Caki2 (cell line): ENCODE measurements around the gene MARCHF9. TPM values are rescaled to one million over a fixed set of nuclear protein-coding genes. Genes with fewer than 3 reads are reported as not detected.

Experiments used
- DNase-seq: peaks from one replicate; pipeline ENCODE4 v3.0.0-alpha.2; 2015; ENCODE audit warnings: low read depth
- in situ Hi-C: cut with HindIII; loops from 2 replicates; pipeline ENCODE4 v1.10.0; 2016; ENCODE audit warnings: low sequenced_read_pairs, low pct_unique_long_range_greater_than_20kb, mixed read lengths
- total RNA-seq: library from RNA; depleted of rRNA; stranded (reverse); fragments of >200 nt; shearing (Covaris generic); gene quantifications from 2 replicates; pipeline ENCODE4 v1.2.3, GENCODE V29; 2014; ENCODE audit warnings: low replicate concordance; rRNA removed

MARCHF9 gene
- total RNA-seq, 1 experiment from 2014 or later: 16.6 TPM

GRCh38 chr12:57809425-57809824, 54.5 kb downstream of the MARCHF9 start:
- no peak for DNase-seq
- in situ Hi-C loops: no loop called here

Other genes with a start within 250 kb of the MARCHF9 start
- gene DDIT3, start 234.6 kb upstream of the MARCHF9 start, total RNA-seq: 19.6 and 64.7 TPM in 2 replicates
- 4.3 and 8.3 TPM in 2 replicates for gene MBD6, start 232.3 kb upstream of the MARCHF9 start, total RNA-seq
- 358 and 362 TPM in 2 replicates for gene DCTN2, start 207.9 kb upstream of the MARCHF9 start, total RNA-seq
- not detected in 2 replicates for gene KIF5A, start 205.1 kb upstream of the MARCHF9 start, total RNA-seq
- 33.7 and 39.2 TPM in 2 replicates for gene PIP4K2C, start 163.9 kb upstream of the MARCHF9 start, total RNA-seq
- 9.6 and 14.4 TPM in 2 replicates for gene DTX3, start 150.3 kb upstream of the MARCHF9 start, total RNA-seq
- 43.3 and 58.6 TPM in 2 replicates for gene ARHGEF25, start 143.7 kb upstream of the MARCHF9 start, total RNA-seq
- 64.3 and 66.6 TPM in 2 replicates for gene B4GALNT1, start 121.9 kb upstream of the MARCHF9 start, total RNA-seq
- gene OS9, start 61.0 kb upstream of the MARCHF9 start, total RNA-seq: 185 and 187 TPM in 2 replicates
- gene AGAP2, start 16.4 kb upstream of the MARCHF9 start, total RNA-seq: 0.46 and 1.1 TPM in 2 replicates
- gene TSPAN31, start 10.1 kb upstream of the MARCHF9 start, total RNA-seq: 103 and 136 TPM in 2 replicates
- 463 and 654 TPM in 2 replicates for gene CDK4, start 2.8 kb upstream of the MARCHF9 start, total RNA-seq
- gene CYP27B1, start 12.0 kb downstream of the MARCHF9 start, total RNA-seq: 0.07 and 0.46 TPM in 2 replicates
- 30.4 and 118 TPM in 2 replicates for gene METTL1, start 17.0 kb downstream of the MARCHF9 start, total RNA-seq
- gene EEF1AKMT3, start 17.5 kb downstream of the MARCHF9 start, total RNA-seq: 10.5 and 12.6 TPM in 2 replicates
- 25.5 and 49.0 TPM in 2 replicates for gene TSFM, start 27.7 kb downstream of the MARCHF9 start, total RNA-seq
- not detected in 2 replicates for gene AVIL, start 63.6 kb downstream of the MARCHF9 start, total RNA-seq
- 47.5 and 73.7 TPM in 2 replicates for gene CTDSP2, start 91.6 kb downstream of the MARCHF9 start, total RNA-seq
- 15.3 and 27.9 TPM in 2 replicates for gene ATP23, start 186.5 kb downstream of the MARCHF9 start, total RNA-seq